SJSA1 (cell line): ENCODE measurements around the gene TPST2. TPM values are rescaled to one million over a fixed set of nuclear protein-coding genes. Genes with fewer than 3 reads are reported as not detected.

Experiments
- DNase-seq, 2 experiments: peaks; one replicate each; pipeline ENCODE4 v3.0.0-alpha.2; 2015 to 2020; ENCODE audit warnings: low spot score in 2 of 2, low read depth in 1 of 2
- H3K27ac ChIP-seq: fragments of 250-450 bp; sonication (Bioruptor Pico); 2 replicates; pipeline ENCODE4 v1.5.1; 2020; ENCODE audit warnings: mild to moderate bottlenecking, moderate library complexity
- H3K27me3 ChIP-seq: fragments of 250-450 bp; sonication (Bioruptor Pico); replicated peaks from 2 replicates; pipeline ENCODE4 v1.5.1; 2020; ENCODE audit warnings: mild to moderate bottlenecking, moderate library complexity
- H3K36me3 ChIP-seq: fragments of 250-450 bp; sonication (Bioruptor Pico); 2 replicates; pipeline ENCODE4 v1.5.1; 2020; ENCODE audit warnings: mild to moderate bottlenecking
- H3K4me1 ChIP-seq: fragments of 250-450 bp; sonication (Bioruptor Pico); replicated peaks from 2 replicates; pipeline ENCODE4 v1.6.1; 2021; ENCODE audit warnings: mild to moderate bottlenecking
- H3K4me3 ChIP-seq: fragments of 250-450 bp; sonication (Bioruptor Pico); 2 replicates; pipeline ENCODE4 v1.5.1; 2020; ENCODE audit warnings: mild to moderate bottlenecking
- H3K9me3 ChIP-seq: fragments of 250-450 bp; sonication (Bioruptor Pico); replicated peaks from 2 replicates; pipeline ENCODE4 v1.5.1; 2020; ENCODE audit warnings: mild to moderate bottlenecking
- total RNA-seq: library from RNA; depleted of rRNA; stranded (reverse); fragments of >200 nt; shearing (Covaris generic); gene quantifications from 2 replicates; pipeline ENCODE4 v1.2.3, GENCODE V29; 2014

Gene TPST2
- total RNA-seq, 1 experiment from 2014 or later, result 34.8 TPM

DNA sequence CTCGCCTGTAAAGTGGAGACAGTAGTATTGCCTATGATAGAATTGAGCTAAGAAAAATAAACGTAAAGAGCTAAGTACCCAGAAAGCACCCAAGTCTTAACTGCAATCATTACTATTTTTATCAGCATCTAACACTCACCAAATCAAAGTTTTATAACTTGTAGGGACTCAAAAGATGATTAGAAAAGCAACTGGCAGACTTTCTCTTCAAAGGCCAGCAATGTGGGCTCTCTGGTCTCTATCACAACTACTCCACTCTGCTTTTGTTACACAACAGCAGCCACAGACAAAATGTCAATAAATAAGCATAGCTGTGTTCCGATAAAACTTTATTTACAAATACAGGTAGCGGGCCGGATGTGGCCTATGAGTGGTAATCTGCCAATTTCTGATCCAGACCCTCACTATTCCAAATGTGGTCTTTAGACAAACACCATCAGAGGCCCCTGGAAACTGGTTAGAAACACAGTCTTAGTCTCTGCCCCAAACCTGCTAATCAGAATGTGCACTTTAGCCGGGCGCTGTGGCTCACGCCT lies 8.2 kb downstream of the TPST2 start:
- peaks cover 12% of the 10 kb centered on the region for H3K4me1 ChIP-seq
- peaks cover 24% of the 10 kb centered on the region for H3K36me3 ChIP-seq
- H3K27me3 ChIP-seq, result no peaks in the 10 kb centered on the region
- H3K27ac ChIP-seq, result no peak overlapping the region
- no peak for DNase-seq
- H3K9me3 ChIP-seq, result no peaks in the 10 kb centered on the region
- H3K4me3 ChIP-seq, result no peak overlapping the region

DNA sequence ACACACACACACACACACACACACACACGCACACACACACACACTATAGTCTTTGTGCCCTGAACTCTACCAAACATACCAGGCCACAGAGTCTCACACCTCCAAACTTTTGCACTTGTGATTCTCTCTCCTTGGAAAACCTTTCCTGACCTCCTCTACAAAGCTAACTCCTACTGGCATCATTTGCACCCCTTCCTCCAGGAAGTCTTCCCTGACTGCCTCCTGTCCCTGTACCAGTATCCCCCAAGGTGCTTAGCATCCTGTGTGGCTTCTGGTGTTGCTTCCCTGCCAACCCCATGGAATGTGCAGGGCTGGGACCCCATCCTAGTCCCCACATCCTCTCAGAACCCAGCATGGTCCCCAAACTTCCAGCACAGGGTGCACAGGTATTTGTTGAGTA lies 8.9 kb downstream of the TPST2 start:
- Histone ChIP-seq H3K9me3 (no peaks in the 10 kb centered on the region), H3K4me3 (no peak overlapping the region), H3K27ac (no peak overlapping the region), H3K4me1 (peaks cover 12% of the 10 kb centered on the region), H3K36me3 (peaks cover 28% of the 10 kb centered on the region), H3K27me3 (no peaks in the 10 kb centered on the region)
- DNase-seq, result no peak

DNA sequence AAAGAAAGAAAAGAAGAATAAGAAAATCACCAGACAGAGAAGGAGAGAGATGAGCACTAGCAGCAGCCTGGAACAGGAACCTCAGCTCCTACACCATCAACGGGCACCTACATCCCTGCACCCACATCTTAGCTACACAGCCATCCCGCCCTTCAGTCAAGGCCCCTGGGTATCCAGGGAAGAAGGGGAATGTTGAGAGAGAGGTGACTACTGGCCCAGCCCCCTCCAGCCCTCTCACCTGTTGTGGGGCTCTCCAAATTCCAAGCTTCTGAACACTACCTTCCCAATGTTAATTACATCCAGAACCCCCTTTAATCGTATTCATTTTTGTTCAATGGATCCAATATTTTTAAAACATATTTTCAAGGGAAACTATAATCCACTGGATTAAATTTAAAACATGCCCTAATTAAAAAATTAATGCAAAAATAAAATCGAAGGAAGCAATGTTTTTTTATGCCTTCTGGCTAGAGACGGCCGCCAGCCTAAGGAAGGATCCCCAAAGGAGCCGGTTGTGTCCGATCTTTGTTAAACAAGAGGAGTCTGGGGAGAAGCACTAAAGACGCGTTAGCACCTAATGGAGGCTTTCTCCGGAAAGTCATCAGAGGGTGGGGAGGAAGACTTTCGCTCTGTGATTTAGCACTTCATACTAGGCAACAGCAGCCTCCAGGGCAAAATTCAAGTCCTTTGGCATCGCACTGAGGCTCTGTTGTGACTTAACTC lies 9.5 kb downstream of the TPST2 start:
- Histone ChIP-seq H3K27me3 (no peaks in the 10 kb centered on the region), H3K9me3 (no peaks in the 10 kb centered on the region), H3K4me1 (peaks cover 8% of the 10 kb centered on the region), H3K36me3 (peaks cover 28% of the 10 kb centered on the region), H3K4me3 (no peak overlapping the region), H3K27ac (no peak overlapping the region)
- no peak for DNase-seq

DNA sequence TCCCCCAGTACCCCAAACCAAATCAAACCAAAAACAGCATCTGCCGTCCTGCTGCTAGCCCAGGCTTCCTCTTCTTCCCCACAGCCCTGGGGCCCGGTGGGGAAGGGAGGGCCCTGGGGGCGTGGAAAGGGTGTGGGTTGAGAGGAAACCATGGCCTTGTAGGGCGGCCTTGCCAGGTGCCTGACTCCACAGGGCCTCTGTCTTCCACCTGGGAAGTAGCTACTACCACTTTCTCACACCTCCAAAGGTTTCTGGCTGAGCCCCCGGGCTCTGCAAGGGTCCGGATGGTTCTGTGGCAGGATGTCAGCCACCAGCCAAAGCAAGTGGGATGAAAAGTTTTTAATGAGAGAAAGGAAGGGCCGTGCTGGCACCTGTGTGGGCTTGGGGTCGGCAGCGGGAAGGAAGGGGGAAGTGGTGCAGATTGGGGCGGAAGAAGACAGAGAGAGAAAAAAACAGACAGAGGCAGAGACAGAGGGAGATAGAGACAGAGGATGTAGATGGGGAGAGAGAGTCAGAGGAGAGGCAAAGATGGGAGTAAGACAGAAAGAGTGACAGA lies 10.5 kb downstream of the TPST2 start:
- no peaks in the 10 kb centered on the region for H3K4me1 ChIP-seq
- no peak for DNase-seq
- H3K27ac ChIP-seq, result no peak overlapping the region
- H3K9me3 ChIP-seq, result no peaks in the 10 kb centered on the region
- no peak overlapping the region for H3K4me3 ChIP-seq
- H3K36me3 ChIP-seq, result peaks cover 33% of the 10 kb centered on the region
- no peaks in the 10 kb centered on the region for H3K27me3 ChIP-seq

DNA sequence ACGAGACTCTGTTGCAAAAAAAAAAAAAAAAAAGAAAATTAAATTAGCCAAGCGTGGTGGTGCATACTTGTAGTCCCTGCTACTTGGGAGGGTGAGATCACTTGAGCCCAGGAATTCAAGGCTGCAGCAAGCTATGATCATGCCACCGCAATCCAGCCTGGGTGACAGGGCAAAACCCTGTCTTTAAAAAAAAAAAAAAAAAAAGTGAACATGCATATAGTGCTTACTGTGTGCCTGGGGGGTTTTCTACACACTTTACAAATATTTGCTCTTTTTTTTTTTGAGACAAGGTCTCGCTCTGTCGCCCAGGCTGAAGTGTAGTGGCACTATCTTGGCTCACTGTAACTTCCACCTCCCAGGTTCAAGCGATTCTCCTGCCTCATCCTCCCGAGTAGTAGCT lies 12.9 kb downstream of the TPST2 start:
- Histone ChIP-seq H3K36me3 (peaks cover 20% of the 10 kb centered on the region), H3K4me3 (no peak overlapping the region), H3K27me3 (no peaks in the 10 kb centered on the region), H3K9me3 (no peaks in the 10 kb centered on the region), H3K27ac (no peak overlapping the region), H3K4me1 (peaks cover 10% of the 10 kb centered on the region)
- DNase-seq, result no peak

DNA sequence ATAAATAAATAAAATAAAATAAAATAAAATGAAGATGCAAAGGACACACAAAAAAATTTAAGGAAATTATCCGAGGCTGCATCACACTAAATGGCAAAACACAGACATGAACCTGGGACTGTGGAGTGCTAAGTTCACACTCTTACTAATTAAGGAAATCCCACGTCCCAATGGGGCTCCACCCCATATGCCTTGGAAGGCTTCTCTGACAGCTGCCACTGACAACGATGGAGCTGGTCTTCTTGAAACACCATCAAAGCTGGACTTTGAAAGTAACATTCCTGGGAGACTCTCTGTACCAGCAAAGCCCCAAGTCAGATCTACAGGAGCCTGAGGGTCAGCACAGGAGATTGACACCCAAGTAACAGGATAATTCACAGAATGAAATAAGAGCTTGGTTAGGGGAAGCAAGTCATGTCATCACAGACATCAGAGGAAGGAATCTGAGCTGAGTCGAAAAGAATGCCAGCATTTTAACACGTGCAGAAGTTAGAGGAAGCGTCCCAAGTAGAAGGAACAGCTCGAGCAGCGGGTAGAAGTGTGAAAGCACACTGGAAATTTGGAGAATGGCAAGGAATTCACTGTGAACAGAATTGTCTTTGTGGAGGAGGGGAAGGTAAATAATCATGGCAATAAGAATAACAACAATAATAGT lies 13.8 kb downstream of the TPST2 start:
- peaks cover 10% of the 10 kb centered on the region for H3K4me1 ChIP-seq
- no peaks in the 10 kb centered on the region for H3K9me3 ChIP-seq
- H3K36me3 ChIP-seq, result peaks cover 11% of the 10 kb centered on the region
- no peaks in the 10 kb centered on the region for H3K27me3 ChIP-seq
- H3K27ac ChIP-seq, result no peak overlapping the region
- H3K4me3 ChIP-seq, result no peak overlapping the region
- no peak for DNase-seq

DNA sequence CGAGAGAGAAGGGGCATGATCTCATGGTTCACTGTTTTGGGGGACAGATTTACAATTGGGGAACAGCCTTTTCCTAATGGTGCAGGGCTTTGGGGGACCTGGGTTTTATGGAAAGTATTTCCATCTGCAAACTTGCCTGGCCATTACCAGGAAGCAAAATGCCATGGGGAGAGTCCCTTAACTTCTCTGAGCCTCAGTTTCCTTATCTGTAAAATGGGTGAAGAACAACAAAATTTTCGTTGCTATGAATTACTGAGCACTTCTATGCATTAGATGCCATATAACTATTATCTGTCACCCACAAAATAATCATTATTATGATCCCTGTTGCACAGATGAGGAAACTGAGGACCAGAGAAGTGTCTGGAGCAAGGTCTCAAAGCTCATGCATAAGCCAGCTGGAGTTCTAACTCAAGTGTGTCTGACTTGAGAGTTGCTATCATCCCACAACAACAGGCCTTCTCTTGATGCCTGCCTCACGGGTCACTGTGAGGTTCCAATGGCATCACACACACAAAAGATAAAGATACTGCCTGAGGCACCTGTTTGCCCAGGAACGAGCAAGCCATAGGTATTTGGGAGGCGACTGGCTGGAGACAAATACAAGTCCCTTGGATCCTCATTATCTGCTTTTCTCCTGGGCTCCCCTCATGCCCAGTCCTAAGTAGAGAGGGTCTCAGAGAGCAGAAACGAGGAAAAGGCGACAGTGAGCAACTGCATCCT lies 15.8 kb downstream of the TPST2 start:
- Histone ChIP-seq H3K9me3 (no peaks in the 10 kb centered on the region), H3K27ac (no peak overlapping the region), H3K27me3 (no peaks in the 10 kb centered on the region), H3K4me1 (peaks cover 10% of the 10 kb centered on the region), H3K4me3 (no peak overlapping the region), H3K36me3 (peaks cover 9% of the 10 kb centered on the region; the same call in 1 of the 2 replicates)
- no peak for DNase-seq

DNA sequence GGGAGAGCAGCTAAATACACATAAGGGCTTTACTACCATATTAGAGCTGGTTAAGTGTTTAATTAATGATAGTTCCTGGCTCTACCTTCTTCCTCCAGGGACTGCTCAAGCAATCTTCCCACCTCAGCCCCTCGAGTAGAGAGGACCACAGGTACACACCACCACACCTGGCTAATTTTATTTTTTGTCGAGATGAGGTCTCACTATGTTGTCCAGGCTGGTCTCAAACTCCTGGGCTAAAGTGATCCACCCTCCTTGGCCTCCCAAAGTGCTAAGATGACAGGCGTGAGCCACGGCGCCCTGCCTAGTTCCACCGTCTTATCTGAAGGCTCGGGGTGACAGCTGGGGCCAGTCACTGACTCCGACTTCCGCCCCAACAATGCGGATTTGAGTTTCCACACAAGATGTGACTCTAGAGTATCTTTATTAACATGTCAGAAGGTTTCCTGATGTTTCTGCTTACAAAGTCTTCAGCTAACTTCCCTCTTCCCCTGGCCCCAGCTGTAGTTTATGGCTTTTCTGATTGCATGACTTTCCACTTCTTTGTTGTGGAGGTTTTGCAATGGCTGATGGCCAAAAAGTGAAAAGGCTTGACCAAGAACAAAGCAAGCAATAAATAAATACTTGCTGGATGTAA lies 16.8 kb downstream of the TPST2 start:
- Histone ChIP-seq H3K27ac (no peak overlapping the region), H3K4me3 (no peak overlapping the region), H3K4me1 (peaks cover 18% of the 10 kb centered on the region), H3K36me3 (peaks cover 9% of the 10 kb centered on the region; the same call in 1 of the 2 replicates), H3K27me3 (no peaks in the 10 kb centered on the region), H3K9me3 (no peaks in the 10 kb centered on the region)
- peak in 1 of 2 experiments; percentile 22 for DNase-seq

DNA sequence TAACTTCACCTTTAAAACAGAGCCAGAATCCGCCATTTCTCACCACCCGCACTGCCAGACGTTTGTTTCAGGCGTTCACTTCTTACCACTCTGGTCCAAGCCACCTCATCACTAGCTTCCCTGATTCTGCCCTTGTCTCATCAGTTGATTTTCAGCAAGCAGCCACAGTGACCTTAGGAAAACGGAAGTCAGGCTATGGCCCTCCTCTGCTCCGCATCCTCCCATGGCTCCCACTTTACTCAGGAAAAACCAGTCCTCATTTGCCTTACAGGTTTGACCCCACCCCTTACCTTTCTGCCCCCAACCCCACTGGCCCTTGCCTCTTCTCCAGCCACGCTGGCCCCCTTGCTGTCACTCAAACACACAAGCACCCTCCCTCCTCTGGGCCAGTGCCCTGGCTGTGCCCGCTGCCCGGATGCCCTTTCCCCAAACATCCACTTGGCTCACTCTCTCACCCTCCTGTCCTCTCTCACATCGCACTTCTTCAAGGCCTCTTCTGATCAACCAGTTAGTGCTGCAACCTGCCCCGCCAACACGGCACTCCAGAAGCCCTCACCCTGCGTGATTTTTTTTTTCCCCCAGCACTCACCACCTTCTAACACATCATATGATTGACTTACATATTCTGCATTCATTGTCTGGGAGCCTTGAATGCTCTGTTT lies 18.9 kb downstream of the TPST2 start:
- Histone ChIP-seq H3K9me3 (no peaks in the 10 kb centered on the region; the same call in 1 of the 2 replicates), H3K4me3 (no peak overlapping the region), H3K27ac (no peak overlapping the region), H3K4me1 (peaks cover 18% of the 10 kb centered on the region), H3K27me3 (no peaks in the 10 kb centered on the region), H3K36me3 (peaks cover 5% of the 10 kb centered on the region)
- DNase-seq, result no peak

DNA sequence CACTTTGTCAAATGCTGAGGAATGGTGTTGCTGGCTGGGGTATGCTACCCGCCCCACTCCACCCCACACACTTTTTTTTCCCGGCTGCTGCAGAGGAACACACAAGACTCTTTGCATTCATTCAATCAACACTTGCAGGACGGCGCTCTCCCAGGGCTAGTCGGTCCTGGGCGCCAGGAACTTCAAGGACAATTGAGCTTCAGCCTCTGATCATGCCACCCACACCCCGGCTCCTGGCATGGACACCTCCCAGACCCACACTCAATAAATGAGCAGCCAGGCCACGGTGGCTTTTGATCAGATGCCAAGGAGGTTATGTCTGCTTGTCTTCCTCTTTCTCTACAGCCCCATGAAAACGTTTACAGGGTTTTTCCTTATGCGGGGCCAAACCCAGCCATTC lies 19.8 kb downstream of the TPST2 start:
- Histone ChIP-seq H3K4me1 (peaks cover 18% of the 10 kb centered on the region), H3K27me3 (no peaks in the 10 kb centered on the region), H3K9me3 (no peaks in the 10 kb centered on the region; the same call in 1 of the 2 replicates), H3K4me3 (no peak overlapping the region), H3K27ac (no peak overlapping the region), H3K36me3 (peaks cover 5% of the 10 kb centered on the region; the same call in 1 of the 2 replicates)
- no peak for DNase-seq

DNA sequence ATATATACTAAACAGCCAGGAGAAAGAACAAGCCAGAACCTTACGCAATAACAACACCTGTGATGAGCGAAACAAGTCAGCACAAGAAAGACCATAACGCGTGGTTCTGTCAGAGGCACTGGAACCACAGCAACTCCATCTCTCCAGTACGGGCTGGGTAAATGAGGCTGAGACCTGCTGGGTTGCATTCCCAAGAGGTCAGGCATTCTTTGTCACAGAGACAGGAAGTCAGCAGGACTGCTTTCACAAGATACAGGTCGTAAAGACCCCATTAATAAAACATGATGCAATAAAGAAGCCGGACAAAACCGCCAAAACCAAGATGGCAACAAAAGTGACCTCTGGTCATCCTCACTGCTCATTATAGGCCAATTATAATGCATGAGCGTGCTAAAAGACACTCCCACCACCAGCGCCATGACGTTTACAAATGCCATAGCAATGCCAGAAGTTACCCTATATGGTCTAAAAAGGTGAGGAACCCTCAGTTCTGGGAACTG lies 21.7 kb downstream of the TPST2 start:
- Histone ChIP-seq H3K9me3 (no peaks in the 10 kb centered on the region; the same call in 1 of the 2 replicates), H3K27me3 (no peaks in the 10 kb centered on the region), H3K4me3 (no peak overlapping the region), H3K4me1 (peaks cover 11% of the 10 kb centered on the region), H3K36me3 (no peaks in the 10 kb centered on the region; the same call in 1 of the 2 replicates), H3K27ac (no peak overlapping the region)
- no peak for DNase-seq

DNA sequence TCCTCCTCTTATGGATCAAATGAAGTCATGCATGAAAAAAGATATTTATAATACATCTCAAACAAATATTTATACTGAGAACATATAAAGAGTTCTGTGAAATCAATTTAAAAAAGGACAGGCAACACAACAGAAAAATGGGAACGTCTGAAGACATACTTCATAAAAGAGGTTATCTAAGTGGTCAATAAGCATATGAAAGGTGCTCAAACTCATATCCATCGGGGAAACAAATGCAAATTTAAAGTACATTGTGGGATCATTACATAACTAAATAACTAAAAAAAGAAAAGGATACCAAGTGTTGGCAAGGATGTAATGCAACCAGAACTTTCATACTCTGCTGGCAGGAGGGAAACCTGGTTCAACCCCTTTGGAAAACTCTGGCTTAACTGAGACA lies 22.3 kb downstream of the TPST2 start:
- H3K27me3 ChIP-seq, result no peaks in the 10 kb centered on the region
- no peaks in the 10 kb centered on the region; the same call in 1 of the 2 replicates for H3K9me3 ChIP-seq
- no peak overlapping the region for H3K27ac ChIP-seq
- no peak overlapping the region for H3K4me3 ChIP-seq
- peaks cover 8% of the 10 kb centered on the region for H3K4me1 ChIP-seq
- no peak for DNase-seq
- no peaks in the 10 kb centered on the region; the same call in 1 of the 2 replicates for H3K36me3 ChIP-seq
